GM18868 (cell line): Measurements from ENCODE around the gene XPO6.

Experiments used
- ATAC-seq: cut with Tn5 transposase; IDR thresholded peaks from one replicate; pipeline ENCODE4 v1.9.1; 2021; ENCODE audit warnings: mild to moderate bottlenecking, moderate library complexity; ENCODE audit not compliant: unreplicated experiment

The XPO6 gene

GRCh38 chr16:28186752-28187151 is 25.0 kb downstream of the XPO6 start:
- no peak for ATAC-seq

GRCh38 chr16:28185696-28186095 is 26.1 kb downstream of the XPO6 start:
- ATAC-seq: no peak

- no peak for ATAC-seq
Measured at GRCh38 chr16:28184625-28185024, 27.1 kb downstream of the XPO6 start.

DNA sequence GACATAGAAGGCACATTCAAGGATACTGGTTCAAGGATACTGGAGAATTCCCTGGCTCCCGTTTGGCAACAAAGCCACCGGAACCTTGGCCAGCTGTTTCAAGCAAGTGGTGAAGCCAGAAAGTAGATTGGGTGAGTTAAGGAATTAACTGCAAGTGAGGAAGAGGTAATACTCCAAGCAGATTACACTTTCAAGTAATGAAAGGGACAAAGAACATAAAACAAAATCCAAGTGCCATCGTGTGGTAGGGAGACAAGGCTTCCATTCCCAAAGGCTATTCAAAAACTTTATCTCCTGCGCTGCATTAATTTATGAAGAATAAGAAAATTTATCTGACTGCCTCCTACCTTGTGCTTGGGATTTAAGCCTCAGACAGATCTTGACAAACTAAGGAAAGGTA is 27.8 kb downstream of the XPO6 start:
- ATAC-seq: no peak

DNA sequence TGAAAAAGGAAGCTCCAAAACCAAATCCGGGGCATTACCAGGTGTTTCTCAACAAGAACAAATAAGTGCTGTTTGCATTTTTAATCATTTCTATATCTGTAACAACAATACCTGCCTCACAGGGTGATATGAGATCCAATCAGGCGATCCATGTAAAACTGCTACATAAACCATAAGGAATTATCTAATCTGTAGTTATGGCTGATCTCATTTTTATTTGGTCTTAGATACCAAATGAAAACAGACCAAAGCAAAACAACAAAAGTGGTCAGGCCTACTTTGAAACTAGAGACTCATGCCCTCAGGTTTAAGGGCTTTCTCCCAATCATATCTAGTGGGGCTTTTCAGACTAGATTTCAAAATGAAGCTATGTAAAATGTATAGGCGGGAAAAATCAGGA is 28.3 kb downstream of the XPO6 start:
- ATAC-seq: no peak

- no peak for ATAC-seq
Measured at GRCh38 chr16:28182801-28183200, 29.0 kb downstream of the XPO6 start.

DNA sequence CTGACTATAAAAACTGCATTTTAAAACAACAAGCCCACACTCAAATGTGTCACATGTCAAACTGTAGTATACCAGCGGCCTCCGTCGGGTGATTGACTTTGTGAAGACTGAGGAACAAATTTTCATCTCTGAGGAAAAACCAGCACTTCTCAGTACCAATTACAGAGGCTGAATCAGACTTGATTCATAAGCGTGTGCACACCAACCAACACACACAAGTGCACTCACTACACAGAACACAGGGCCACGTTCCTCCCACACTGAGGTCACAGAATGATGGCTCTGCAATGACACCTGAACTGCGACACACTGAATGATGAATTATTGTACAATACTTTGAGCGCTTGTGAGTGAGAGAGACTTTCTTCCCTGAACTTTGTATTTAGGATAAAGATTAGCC is 29.6 kb downstream of the XPO6 start:
- no peak for ATAC-seq

- ATAC-seq: no peak
Measured at GRCh38 chr16:28181515-28181914, 30.2 kb downstream of the XPO6 start.

DNA sequence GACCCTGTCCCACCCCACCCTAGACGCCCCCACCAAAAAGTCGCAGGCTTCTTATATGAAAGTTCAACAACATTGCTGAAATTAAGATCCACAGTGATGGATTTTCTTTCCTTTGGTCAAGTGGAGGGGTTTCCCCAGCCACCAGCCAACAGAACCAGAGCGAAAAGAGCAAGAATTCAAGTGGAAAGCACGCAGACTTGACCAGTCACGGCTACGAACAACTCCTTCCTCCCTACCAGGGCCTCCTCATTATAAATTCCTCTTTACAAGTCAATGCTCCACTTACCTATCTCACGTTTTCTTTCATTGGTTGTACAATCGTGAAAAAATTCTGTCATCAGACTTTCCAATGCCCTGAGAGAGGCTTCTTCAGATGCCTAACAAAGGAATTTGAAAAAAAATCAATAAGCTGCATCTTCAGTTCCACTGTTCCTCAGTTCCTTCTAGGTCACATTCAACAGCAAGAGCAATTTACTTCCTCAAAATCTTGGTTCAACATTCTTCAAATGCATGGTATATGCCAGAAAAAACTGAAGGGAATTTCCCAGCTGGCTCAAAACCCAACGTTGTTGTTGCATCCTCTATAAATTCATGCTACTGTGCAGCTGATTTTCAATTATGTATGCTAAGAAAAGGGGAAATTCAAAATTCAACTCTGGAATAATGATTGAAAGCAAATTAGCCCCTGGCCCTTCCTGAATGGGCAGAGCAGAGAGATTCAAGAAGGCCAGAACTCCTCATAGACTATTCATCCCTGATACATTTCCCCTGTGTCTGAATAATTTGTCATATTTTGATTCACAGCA is 30.9 kb downstream of the XPO6 start:
- no peak for ATAC-seq

DNA sequence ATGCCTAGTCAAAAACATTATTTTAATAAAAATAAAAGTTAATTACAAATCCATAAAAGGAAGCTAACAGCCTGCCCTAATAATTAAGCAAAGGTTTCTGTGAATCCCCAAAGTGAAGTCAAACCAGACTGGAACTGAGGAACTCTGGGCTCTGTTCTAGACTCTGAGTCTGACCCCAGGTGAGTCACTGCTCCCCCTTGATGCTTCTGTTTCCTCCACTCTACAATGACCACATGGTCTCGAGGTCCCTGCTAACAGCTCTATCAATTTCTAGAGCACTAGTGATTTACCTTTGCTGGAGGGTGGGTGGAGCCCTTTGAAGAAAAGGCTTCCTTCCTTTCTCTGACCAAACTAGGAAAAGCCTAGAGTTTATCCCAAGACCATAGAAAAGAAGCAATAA is 32.4 kb downstream of the XPO6 start:
- ATAC-seq: peak; percentile 58

DNA sequence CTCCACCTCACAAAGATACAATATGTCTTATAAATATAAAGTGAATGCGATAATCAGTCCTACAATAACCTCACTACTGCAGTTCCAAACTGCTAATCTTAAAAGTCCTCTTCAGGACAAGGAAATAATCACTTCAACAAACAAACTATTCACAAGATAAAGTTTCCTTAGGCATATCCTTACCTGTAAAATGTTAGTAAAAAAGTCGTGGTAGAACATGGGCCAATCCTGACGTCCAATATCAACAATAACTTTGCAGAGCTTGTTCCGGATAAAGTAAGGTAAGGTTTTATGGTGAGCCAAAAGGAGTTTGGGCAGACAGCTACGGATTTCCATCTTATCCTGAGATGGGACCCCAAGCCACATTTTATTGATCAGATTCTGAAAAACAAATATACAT is 36.0 kb downstream of the XPO6 start:
- no peak for ATAC-seq

DNA sequence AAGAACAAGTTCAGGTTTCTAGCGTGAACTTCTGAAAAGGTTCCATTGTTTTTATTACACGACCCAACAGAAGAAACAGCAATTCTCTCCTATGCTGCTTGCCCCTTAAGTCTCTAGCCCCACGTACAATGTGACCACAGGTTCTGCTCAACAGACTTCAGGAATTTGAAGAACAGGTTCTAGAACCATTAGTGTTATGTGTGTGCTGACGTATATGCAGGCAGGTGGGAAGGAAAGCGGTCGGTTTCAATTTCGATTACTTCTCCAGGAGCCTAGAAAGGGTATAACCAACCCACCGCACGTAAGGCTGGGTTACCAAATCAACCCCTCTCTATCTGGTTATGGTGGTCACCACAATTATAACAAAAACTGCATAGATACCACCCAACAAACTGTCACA is 39.4 kb downstream of the XPO6 start:
- ATAC-seq: no peak

- ATAC-seq: no peak
Measured at GRCh38 chr16:28171816-28172215, 39.9 kb downstream of the XPO6 start.

GRCh38 chr16:28168991-28169554 is 42.7 kb downstream of the XPO6 start:
- ATAC-seq: no peak

DNA sequence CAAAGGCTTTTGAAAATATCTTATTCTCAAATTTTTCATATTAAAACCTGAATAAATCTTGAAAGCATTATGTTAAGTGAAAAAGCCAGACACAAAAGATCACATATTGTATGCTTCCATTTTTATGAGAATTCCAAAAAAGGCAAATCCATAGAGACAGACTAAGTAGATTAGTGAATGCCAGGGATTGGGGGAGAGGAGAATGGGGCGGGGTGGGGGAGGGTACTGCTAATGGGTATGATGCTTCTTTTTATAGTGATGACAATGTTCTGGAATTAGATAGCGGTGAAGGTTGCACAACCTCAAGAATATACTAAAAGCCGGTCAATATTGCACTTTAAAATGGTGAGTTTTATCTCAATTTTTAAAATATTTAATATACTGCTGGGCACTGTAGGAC is 44.0 kb downstream of the XPO6 start:
- ATAC-seq: no peak

DNA sequence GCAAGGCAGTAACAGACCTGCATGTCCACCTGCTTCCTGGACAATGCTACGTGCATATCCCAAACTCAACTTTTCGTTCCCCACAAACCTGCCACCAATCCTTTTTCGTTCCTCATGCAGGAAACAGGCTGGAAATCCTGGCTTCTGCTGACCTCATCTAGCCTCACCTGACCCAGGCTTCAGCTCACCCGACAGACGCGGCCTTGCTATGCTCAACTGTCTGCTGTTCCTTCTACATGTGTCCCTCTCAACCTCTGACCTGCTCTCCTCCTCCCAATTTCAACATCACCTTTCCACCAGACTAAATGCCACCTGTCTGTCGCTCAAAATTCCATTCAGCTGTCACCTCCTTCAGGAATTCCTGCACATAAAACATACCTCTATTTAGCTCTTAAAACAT is 44.5 kb downstream of the XPO6 start:
- no peak for ATAC-seq

DNA sequence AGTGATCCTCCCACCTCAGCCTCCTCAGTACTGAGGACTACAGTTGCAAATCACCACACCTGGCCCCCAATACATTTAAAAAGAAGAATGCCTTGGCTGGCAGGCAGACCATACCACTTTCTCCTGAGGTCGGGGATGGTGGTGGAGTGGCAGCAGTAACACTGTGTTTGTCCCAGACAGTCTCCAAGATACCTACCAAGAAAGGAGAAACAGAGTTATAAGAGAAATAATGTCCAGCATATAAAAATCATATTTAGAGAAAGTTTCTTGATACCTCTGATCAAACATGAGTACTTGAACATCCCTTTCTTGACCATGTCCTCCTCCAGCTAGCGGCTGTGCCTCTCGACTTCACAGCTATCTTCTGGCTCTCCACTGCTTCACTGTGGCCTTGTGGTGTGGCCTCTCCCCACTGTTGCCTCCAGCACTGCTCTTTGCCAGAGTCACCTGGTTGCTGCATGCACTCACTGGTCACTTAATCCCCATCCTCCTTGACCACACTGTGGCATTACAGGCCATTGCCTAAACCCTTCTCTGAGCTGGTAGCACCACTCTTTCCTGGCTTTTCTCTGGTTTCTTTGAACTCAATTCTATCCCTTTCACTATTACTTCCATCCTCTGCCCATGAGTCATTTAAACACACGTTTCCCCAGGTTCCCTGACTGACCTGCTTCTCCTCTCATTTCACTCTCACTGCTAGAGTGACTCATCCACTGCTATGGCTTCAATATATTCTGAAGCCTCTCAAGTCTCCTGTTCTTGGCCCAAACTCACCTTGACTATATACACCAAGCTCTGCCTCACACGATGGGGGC is 45.2 kb downstream of the XPO6 start:
- ATAC-seq: no peak

- ATAC-seq: no peak
Measured at GRCh38 chr16:28165598-28165997, 46.2 kb downstream of the XPO6 start.

DNA sequence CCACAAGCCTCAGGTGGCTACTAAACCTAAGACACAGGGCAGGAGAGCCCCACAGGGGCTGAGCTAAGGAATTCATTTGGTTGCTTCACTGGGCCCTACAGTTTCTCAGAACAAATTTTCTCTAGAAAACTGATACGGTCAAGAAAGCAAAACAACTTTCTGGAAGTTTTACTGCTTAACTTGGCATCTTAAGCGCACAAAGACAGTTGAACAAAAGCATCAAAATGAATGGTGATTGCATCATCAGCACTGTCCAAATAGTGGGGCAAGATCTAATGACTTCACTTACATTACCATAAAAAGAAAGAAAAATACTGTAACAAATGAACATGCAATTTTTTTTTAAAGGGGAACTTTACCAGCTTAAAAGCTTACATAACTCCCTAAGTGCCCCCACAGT is 47.6 kb downstream of the XPO6 start:
- ATAC-seq: no peak

DNA sequence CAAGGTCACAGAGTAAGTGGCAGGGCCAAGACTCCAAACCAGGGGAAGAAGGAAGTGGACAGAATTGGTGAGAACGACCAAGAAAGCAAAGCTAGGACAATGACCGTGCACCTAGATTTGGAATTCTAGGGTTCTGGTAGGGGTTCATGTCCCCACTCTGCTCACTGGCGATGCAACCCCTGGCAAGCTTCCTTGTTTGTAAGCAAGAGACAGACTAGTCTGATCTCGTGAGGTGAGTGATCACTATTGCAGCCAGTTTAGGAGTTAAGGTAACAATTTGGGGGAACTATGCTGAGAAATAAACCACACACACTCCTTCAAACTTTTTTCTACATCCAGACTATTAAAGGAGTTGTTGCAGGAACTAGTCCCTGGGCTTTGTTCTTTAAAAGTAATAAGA is 48.1 kb downstream of the XPO6 start:
- no peak for ATAC-seq

GRCh38 chr16:28162326-28162877 is 49.4 kb downstream of the XPO6 start:
- ATAC-seq: no peak

GRCh38 chr16:28161626-28162025 is 50.1 kb downstream of the XPO6 start:
- ATAC-seq: no peak
